ENCODE data around the gene OSGEPL1. TPM values are rescaled to one million over a fixed set of nuclear protein-coding genes. Genes with fewer than 3 reads are reported as not detected.
"Not testable (repeated sequence)": the region's sequence is repeated elsewhere in the genome, so short reads cannot be mapped to it uniquely, and the experiment has no call there.

Gene OSGEPL1
- total and polyA plus RNA-seq, 11 donors, result 5.7 to 11.0 (median 8.3) TPM

DNA sequence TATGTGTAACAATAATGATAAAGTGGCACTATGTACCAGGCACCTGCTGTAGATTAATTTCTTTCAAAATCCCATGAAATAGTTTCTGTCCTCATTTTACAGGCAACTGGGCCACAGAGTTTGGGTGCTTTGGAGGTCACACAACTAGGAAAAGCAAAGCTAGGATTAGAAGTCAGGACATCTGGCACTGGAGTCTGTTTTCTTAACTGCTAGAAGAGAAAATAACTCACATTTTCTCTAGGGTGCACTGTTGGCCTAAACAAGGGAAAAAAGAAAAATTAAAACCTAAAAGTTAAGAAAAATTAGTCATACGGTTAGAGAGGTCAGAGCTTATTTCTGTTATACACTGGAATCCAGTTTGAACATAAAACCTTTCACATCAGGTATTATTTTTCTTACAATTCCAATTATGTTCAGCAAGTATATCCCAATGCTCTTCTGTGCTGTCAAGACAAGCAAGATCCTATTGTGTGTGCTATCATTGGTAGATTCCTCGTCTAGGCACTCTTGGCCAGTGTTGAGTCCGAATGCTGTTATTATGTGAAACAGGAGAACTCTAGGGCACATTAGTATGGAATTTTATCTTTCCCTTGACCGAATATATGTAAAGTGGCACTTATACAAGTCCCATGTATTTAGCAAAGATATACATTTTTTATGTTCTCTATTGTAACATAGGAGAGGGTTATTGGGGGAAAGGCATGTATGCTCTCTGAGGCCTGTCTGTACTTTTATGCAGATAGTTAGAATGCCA, 1.5 kb upstream of the OSGEPL1 start:
- peaks cover 0 to 19% (median 12%) of the 10 kb centered on the region in 12 donors for H3K4me1 ChIP-seq
- ATAC-seq, result no peak
- peaks cover 0 to 30% (median 24%) of the 10 kb centered on the region in 9 donors for H3K36me3 ChIP-seq
- intact Hi-C loops (cut with DNase I), result loop anchor here in 5 of 10 donors (1.0 to 5.0 kb wide), 4 partner anchors 20 to 103 kb away; partner anchors contain the start of genes ASNSD1 (in 3 of the 5), ORMDL1 (in 2 of the 5) and PMS1 (in 2 of the 5)
- no peaks in the 10 kb centered on the region for H3K9me3 ChIP-seq
- DNase-seq, result no peak
- no peak for TF ChIP-seq POLR2A (IDR thresholded peaks at IDR 0.05)
- TF ChIP-seq, protein P1, sequence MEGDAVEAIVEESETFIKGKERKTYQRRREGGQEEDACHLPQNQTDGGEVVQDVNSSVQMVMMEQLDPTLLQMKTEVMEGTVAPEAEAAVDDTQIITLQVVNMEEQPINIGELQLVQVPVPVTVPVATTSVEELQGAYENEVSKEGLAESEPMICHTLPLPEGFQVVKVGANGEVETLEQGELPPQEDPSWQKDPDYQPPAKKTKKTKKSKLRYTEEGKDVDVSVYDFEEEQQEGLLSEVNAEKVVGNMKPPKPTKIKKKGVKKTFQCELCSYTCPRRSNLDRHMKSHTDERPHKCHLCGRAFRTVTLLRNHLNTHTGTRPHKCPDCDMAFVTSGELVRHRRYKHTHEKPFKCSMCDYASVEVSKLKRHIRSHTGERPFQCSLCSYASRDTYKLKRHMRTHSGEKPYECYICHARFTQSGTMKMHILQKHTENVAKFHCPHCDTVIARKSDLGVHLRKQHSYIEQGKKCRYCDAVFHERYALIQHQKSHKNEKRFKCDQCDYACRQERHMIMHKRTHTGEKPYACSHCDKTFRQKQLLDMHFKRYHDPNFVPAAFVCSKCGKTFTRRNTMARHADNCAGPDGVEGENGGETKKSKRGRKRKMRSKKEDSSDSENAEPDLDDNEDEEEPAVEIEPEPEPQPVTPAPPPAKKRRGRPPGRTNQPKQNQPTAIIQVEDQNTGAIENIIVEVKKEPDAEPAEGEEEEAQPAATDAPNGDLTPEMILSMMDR (IDR thresholded peaks at IDR 0.05), result no peak
- peak overlapping the region in 1 of 12 donors; percentile 83 for H3K27ac ChIP-seq
- no peaks in the 10 kb centered on the region for H3K27me3 ChIP-seq
- WGBS, 4 donors, result 83 to 90% (median 89%) methylated on average over 4 of the region's 4 CpGs
- H3K4me3 ChIP-seq, result peak overlapping the region in 5 of 12 donors; percentile 73 to 90 (median 83)

DNA sequence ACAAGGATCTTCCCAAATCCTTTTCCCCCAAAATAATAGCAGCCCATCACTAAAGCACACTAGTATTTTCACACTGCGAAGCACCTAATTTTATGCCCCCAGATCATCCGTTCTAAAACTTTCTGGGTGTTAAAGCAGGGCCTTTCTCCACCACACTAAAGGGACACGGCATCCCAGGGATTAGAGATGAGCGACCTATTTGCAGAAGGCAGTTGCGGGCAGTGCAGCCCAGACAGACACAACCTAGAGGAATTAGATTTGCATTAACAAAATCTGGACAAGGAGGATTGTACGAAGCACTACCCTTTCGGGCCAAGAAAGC, 402 bp downstream of the OSGEPL1 start:
- 1 to 2% (median 1%) methylated on average over 7 of the region's 7 CpGs for WGBS, 4 donors
- Histone ChIP-seq H3K36me3 (peaks cover 0 to 14% (median 9%) of the 10 kb centered on the region in 9 donors), H3K9me3 (no peaks in the 10 kb centered on the region), H3K27me3 (no peaks in the 10 kb centered on the region), H3K4me1 (peaks cover 0 to 19% (median 12%) of the 10 kb centered on the region in 12 donors), H3K4me3 (peak overlapping the region; percentile 69 to 90 (median 78)), H3K27ac (peak overlapping the region; percentile 20 to 97 (median 86))
- intact Hi-C loops (cut with DNase I), result loop anchor here in 4 of 10 donors (1.0 to 5.0 kb wide), 4 partner anchors 23 to 101 kb away; partner anchors contain the start of genes ASNSD1 (in 4 of the 4), ORMDL1 (in 1 of the 4) and PMS1 (in 1 of the 4)
- DNase-seq, result no peak
- no peak for ATAC-seq
- TF ChIP-seq, protein P1 (IDR thresholded peaks at IDR 0.05), result no peak

DNA sequence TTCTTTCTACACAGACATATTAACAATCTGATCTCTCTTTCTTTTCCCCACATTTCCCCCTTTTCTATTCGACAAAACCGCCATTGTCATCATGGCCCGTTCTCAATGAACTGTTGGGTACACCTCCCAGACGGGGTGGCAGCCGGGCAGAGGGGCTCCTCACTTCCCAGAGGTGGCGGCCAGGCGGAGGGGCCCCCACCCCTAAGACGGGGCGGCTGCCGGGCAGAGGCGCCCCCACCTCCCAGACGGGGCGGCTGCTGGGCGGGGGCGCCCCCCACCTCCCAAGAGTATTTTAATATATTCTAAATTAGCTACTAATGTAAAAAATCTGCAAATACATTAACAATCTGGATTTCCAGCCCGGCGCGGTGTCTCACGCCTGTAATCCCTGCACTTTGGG, 2.4 kb downstream of the OSGEPL1 start:
- DNase-seq, ATAC-seq, H3K27me3 ChIP-seq, H3K27ac ChIP-seq, H3K4me3 ChIP-seq, H3K9me3 ChIP-seq: not testable (repeated sequence)
- peaks cover 0 to 20% (median 12%) of the 10 kb centered on the region in 12 donors for H3K4me1 ChIP-seq
- WGBS, 4 donors, result 94 to 98% (median 97%) methylated on average over 17 to 19 of the region's 19 CpGs
- intact Hi-C loops (cut with DNase I), result loop anchor here in 2 of 10 donors (5.0 kb wide), 1 partner anchor 98 kb away; the partner anchor contains the start of gene ASNSD1 (in 2 of the 2)
- H3K36me3 ChIP-seq, result peaks cover 0 to 24% (median 6%) of the 10 kb centered on the region in 9 donors

DNA sequence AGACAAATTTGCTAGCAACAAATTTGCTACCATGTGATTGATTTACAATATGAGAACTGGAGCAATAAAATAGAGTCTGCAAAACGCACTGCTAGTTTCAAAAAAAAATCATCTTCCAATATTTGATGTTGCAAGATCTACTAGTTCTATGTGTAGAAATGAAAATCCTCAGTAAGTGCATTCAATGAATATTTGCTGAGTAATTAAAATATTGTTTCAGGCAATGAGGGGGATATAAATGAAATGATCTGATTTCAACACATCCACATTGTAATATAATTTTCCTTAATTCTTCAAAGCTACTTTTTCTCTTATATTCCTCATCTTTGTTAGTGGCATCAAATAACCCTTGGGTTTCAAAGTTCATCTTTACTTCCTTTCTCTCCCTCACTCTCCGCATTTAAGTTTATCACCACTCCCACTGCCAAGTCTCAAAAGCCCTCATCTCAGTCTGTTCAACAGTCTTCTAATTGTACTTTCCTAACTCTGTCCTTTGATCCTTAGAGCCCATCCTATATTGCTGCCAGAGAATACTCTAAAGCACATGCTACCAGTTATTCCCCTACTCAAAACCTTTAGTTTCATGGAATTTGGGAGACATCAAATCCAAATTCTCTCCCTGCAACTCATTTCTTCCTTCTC, 6.2 kb downstream of the OSGEPL1 start:
- H3K27ac ChIP-seq, result no peak overlapping the region
- DNase-seq (no peak), ATAC-seq (no peak)
- H3K9me3 ChIP-seq, result no peaks in the 10 kb centered on the region
- intact Hi-C loops (cut with DNase I), result loop anchor here in 1 of 10 donors (10.0 kb wide), 1 partner anchor 92 kb away; the partner anchor contains the start of gene ASNSD1
- no peak overlapping the region for H3K4me3 ChIP-seq
- peaks cover 0 to 5% (median 0%) of the 10 kb centered on the region in 12 donors for H3K4me1 ChIP-seq
- H3K36me3 ChIP-seq, result peaks cover 0 to 60% (median 37%) of the 10 kb centered on the region in 9 donors
- H3K27me3 ChIP-seq, result no peaks in the 10 kb centered on the region
- no peak for TF ChIP-seq POLR2A (IDR thresholded peaks at IDR 0.05)
- TF ChIP-seq, protein P1 (IDR thresholded peaks at IDR 0.05), result no peak
- WGBS, 4 donors, result 66 to 90% (median 86%) methylated on average over 2 of the region's 2 CpGs

Measured in heart left ventricle (tissue), 16 donors.